IgD-negative memory B cell (primary cell): ENCODE measurements around the gene ZNRF3. TPM values are rescaled to one million over a fixed set of nuclear protein-coding genes. Genes with fewer than 3 reads are reported as not detected.

Experiments used
- H3K27ac Mint-ChIP-seq, 3 donors: one replicate each; pipeline ENCODE4 v1.8.0; 2020 to 2022; ENCODE audit warnings: mild to moderate bottlenecking in 3 of 3, mixed read lengths in 3 of 3, moderate library complexity in 1 of 3
- H3K27me3 Mint-ChIP-seq: one replicate; pipeline ENCODE4 v1.8.0; 2021; ENCODE audit warnings: mixed read lengths
- H3K36me3 Mint-ChIP-seq: one replicate; pipeline ENCODE4 v1.8.0; 2020; ENCODE audit warnings: mild to moderate bottlenecking, mixed read lengths
- H3K4me1 Mint-ChIP-seq, 3 donors: one replicate each; pipeline ENCODE4 v1.8.0; 2020 to 2022; ENCODE audit warnings: mixed read lengths in 3 of 3, mild to moderate bottlenecking in 1 of 3
- H3K4me3 Mint-ChIP-seq, 4 donors: one replicate each; pipeline ENCODE4 v1.8.0; 2020 to 2022; ENCODE audit warnings: mild to moderate bottlenecking in 4 of 4, mixed read lengths in 4 of 4, moderate library complexity in 3 of 4
- H3K9me3 Mint-ChIP-seq, 3 donors: one replicate each; pipeline ENCODE4 v1.8.0; 2020 to 2021; ENCODE audit warnings: mixed read lengths in 3 of 3, mild to moderate bottlenecking in 1 of 3
- polyA plus RNA-seq: library from polyadenylated mRNA; unstranded; fragments of 300-500 nt; fragmentation: Illumina TruSeq; gene quantifications from one replicate; pipeline ENCODE4 v1.2.3, GENCODE V29; 2021

ZNRF3 gene
- polyA plus RNA-seq, 1 donor from 2014 or later = 0.16 TPM

DNA sequence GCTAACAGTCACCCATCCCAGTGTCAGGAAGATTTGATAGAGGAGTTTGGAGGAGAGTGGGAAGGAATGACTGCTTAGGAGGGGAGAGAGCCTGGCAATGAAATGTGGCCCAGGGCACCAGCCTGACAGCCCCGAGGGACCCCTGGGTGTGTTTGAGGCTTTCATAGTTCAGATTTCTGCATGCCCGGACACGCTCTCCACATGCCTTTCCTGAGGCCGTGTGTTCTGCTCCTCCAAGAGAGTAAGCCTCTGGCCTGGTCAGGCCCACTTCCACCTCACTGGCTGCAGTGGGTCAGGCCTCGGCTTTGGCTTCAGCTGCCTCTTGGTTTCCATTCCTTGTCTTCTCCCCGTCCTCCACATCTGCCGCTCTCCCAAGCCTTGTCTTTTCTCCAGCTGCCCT is 99.8 kb downstream of the ZNRF3 start:
- Mint-ChIP-seq H3K9me3 (peaks cover 0 to 4% (median 0%) of the 10 kb centered on the region in 3 donors), H3K36me3 (no peaks in the 10 kb centered on the region), H3K4me1 (no peaks in the 10 kb centered on the region), H3K27me3 (peaks cover 8% of the 10 kb centered on the region), H3K27ac (no peak overlapping the region), H3K4me3 (no peak overlapping the region)

DNA sequence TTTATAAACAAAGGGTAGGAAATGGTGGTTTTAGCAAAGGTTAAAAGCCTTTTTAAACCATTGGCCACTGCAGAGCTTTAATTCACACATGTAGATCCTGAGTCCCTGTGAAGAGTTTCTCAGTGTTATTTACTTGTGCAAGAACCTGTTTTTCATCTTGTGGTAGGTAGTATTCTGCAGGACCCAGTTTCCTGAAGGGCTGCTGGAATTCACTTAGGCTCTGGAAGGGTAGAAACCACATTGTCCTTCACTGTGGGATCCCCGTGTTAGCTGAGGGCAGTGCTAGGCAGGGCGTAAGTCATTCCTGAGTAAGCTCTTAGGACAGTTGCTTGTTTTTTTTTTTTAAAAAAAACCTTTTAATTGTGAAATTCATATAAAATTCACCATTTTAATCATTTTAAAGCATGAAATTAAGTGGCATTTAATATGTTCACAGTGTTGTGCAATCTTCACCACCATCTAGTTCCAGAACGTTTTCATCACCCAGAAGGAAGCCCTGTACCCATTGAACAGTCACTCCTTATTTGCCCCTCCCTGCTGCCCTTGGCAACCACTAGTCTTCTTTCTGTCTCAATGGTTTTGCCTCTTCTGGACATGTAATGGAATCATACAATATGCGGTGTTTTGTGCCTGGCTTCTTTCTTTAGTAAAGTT is 100.5 kb downstream of the ZNRF3 start:
- Mint-ChIP-seq H3K4me3 (no peak overlapping the region), H3K9me3 (peaks cover 0 to 4% (median 0%) of the 10 kb centered on the region in 3 donors), H3K27ac (no peak overlapping the region), H3K4me1 (no peaks in the 10 kb centered on the region), H3K27me3 (peaks cover 8% of the 10 kb centered on the region), H3K36me3 (no peaks in the 10 kb centered on the region)

DNA sequence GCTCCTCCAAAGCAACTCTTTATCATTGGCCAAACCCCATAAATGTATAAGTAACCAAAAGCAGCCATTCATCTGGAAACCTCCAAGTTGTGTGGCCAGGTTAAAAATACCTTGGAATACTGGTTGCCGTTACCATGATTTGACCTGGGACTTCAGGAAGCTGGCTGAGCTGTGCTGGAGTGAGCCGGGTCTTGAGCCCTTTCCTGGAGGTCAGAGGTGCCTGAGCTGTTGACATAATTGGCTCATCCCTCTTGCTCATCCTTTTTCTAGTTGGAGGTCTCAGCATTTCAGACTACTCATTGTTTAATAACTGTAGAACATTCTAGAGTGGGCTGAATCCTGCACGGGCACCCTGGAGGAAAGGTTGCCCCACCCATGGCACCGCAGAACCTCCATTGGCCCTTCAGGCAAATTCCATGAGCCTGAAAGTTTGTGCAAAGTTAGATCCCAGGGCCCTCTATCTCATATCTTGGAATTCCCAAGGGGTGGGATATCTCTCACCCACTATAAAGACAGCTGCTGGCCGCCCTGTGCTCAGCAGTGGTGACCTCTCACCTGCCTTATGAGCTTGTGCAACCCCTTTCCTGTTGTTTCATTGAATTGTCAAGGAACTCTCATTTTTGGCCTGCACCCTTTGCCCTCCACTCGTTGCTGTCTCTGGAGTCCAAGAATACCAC is 101.2 kb downstream of the ZNRF3 start:
- no peaks in the 10 kb centered on the region for H3K36me3 Mint-ChIP-seq
- no peaks in the 10 kb centered on the region for H3K4me1 Mint-ChIP-seq
- peaks cover 0 to 4% (median 0%) of the 10 kb centered on the region in 3 donors for H3K9me3 Mint-ChIP-seq
- H3K27me3 Mint-ChIP-seq = peaks cover 8% of the 10 kb centered on the region
- no peak overlapping the region for H3K4me3 Mint-ChIP-seq
- no peak overlapping the region for H3K27ac Mint-ChIP-seq

DNA sequence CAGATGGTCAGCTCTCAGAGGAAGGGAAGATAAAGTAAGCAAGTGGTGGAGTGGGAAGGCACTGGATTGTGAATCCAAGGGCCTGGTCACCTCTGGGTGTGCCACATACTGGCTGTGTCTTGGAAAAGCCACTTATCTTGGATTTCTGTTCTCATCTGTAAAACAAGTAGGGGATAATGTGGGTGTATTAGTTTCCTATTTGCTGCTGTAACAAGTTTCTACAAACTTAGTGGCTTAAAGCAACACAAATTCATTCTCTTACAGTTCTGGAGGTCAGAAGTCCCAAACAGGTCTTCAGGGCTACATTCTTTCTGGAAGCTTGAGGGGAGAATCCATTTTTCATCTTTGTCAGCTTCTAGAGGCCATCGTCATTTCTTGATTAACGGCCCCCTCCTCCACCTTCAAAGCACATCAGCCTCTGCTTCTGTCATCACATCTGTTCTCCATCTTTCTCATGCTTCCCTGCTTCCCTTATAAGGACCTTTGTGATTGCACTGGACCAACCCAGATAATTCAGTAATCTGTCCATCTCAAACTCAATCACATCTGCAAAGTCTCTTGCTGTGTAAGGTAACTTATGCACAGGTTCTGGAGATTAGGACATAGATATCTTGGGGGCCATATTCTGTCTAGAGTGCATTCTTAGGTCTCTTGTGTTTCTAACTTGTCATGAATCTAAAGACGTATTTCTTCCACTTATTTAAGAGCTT is 102.4 kb downstream of the ZNRF3 start:
- H3K36me3 Mint-ChIP-seq = no peaks in the 10 kb centered on the region
- H3K4me1 Mint-ChIP-seq = no peaks in the 10 kb centered on the region
- no peak overlapping the region for H3K27ac Mint-ChIP-seq
- H3K27me3 Mint-ChIP-seq = peaks cover 4% of the 10 kb centered on the region
- no peak overlapping the region for H3K4me3 Mint-ChIP-seq
- peaks cover 0 to 4% (median 0%) of the 10 kb centered on the region in 3 donors for H3K9me3 Mint-ChIP-seq

DNA sequence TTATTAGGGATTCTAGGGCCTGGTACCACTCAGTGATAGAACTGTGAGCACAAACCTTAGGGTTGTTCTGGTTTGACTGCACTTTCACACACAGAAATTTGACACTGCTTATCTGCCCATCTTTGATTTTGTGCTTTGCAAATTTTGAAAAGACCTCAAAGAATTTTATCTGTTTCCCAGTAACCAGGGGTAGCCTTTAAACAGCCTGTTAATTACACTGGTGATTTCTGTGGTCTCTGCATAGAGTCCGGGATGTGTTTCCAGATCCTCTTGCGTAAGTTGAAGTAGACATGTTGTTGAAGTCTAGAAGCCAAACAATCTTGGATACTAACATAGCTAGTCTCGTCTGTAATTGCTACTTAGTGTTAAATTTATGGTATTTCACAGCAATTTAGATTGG is 103.0 kb downstream of the ZNRF3 start:
- H3K27ac Mint-ChIP-seq = no peak overlapping the region
- H3K4me3 Mint-ChIP-seq = no peak overlapping the region
- peaks cover 0 to 4% (median 0%) of the 10 kb centered on the region in 3 donors for H3K9me3 Mint-ChIP-seq
- no peaks in the 10 kb centered on the region for H3K4me1 Mint-ChIP-seq
- H3K36me3 Mint-ChIP-seq = peaks cover under 1% of the 10 kb centered on the region
- peaks cover 4% of the 10 kb centered on the region for H3K27me3 Mint-ChIP-seq

DNA sequence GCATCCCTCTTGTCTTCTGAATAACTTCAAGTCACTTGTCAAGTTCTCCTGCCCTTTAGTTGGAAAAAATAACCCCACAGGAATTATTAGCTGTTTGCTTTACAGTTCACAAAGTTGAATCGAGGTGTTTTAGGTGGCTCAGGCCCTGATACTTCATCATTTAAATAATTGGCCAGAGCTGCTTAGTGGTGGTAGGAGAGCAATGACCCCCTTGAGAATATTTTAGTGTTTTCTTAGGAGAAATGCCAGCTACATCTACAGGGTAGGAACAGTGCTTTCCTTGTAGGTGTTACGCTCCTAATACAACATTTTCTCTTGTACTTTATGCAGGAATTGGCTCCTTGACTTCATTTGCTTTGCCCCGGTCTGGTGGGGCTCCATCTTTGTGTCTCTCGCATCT is 105.1 kb downstream of the ZNRF3 start:
- H3K9me3 Mint-ChIP-seq = peaks cover 0 to 4% (median 0%) of the 10 kb centered on the region in 3 donors
- H3K4me3 Mint-ChIP-seq = no peak overlapping the region
- H3K4me1 Mint-ChIP-seq = no peaks in the 10 kb centered on the region
- H3K36me3 Mint-ChIP-seq = peaks cover 2% of the 10 kb centered on the region
- H3K27ac Mint-ChIP-seq = no peak overlapping the region
- peaks cover 4% of the 10 kb centered on the region for H3K27me3 Mint-ChIP-seq

DNA sequence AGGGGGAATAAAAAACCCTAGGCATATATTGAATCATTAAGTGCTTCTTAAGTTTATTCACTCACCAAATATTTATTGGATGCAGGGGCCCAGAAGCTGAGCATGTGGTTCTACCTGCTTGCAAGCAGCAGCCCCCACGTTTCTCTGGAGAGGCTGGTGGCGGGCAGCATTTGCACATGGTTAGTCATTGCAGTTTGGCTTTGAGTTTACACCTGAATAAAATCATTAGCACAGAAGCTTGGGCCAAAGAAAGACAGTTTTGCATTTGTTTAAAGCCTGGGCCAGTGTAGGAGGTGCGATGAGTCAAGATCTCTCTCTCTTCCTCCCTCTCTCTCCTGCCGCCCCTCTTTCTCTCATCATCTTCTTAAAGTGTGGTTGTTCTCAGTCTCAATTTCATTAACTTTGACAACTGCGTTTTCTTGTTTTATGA is 105.7 kb downstream of the ZNRF3 start:
- Mint-ChIP-seq H3K36me3 (peaks cover 2% of the 10 kb centered on the region), H3K9me3 (peaks cover 0 to 4% (median 0%) of the 10 kb centered on the region in 3 donors), H3K4me1 (no peaks in the 10 kb centered on the region), H3K4me3 (no peak overlapping the region), H3K27me3 (peaks cover 4% of the 10 kb centered on the region), H3K27ac (no peak overlapping the region)

DNA sequence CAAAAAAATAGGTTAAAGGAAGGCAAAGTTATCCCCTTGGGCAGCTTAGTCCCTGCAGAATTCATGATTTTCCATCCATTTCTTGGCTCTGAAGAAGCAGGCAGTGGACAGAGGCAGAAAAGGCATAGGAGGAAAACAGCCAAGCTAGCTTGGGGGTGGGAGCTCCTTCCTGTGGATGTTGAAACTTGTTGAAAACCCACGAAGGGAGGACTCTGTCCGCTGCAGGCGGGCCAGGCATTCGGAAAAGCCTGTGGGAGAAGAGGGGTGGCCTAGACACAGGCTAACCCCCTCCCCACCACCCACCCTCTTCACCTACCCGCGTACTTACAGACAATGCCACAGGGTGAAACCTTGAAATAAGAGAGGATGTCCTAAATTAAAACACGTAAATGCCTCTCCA is 106.1 kb downstream of the ZNRF3 start:
- Mint-ChIP-seq H3K9me3 (peaks cover 0 to 4% (median 0%) of the 10 kb centered on the region in 3 donors), H3K27ac (no peak overlapping the region), H3K4me3 (no peak overlapping the region), H3K4me1 (no peaks in the 10 kb centered on the region), H3K36me3 (peaks cover 2% of the 10 kb centered on the region), H3K27me3 (peaks cover 4% of the 10 kb centered on the region)

DNA sequence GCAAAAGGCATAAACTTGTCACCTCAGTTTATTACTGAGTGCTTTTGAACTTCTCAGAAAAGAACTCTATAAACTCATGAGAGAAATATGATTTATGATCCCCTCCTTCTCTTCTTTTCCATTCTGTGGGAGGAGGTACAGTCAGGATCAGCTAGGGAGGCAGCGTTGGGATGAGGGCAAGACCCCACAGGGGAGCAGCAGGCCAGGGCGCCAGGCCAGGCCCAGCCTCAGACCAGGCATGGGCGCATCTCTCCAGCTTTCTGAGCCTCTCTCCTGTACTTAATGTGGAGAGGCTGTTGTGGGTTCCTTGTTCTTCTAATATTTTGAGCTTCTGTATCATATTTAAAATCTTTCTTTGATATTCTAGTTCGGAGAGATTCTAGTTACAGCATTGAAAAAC is 106.5 kb downstream of the ZNRF3 start:
- H3K27ac Mint-ChIP-seq = no peak overlapping the region
- peaks cover 3% of the 10 kb centered on the region for H3K27me3 Mint-ChIP-seq
- no peak overlapping the region for H3K4me3 Mint-ChIP-seq
- H3K36me3 Mint-ChIP-seq = peaks cover 2% of the 10 kb centered on the region
- no peaks in the 10 kb centered on the region for H3K4me1 Mint-ChIP-seq
- peaks cover 0 to 4% (median 0%) of the 10 kb centered on the region in 3 donors for H3K9me3 Mint-ChIP-seq

DNA sequence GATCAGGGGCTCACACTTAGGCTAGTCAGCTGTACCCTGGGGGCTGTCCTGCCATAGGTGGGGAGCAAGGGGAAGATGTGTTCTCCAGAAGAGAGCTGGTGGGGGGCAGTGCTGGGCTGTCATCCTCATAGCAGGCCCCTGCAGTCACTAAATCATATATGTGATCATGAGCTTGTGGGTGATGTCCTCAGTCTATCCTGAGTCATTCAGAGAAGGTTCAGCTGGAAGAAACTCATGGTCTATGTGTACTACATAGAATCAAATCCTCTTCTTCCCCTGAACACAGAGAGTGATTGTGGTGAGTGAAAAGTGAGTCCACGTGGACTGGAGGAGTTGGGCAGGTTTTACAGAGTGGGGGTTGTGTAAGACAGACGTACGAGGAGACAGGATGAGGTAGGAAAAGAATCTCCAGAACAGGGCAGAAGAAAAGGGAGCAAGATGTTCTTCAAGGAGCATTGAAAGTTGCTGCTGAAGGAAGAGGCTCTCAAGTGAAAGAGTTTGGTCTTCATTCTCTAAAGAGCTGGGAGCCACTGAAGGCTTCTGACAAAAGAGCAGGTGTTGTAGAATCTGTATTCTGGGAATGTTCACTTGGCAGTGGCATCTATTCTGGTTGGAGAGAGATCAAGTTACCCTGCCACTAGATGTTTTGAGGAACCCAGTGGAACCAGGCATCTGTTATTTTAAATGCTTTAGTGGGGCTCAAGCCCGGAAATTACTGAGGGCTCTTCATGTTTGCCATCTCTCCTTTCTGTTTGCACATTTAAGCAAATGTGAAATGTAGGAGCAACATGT is 109.4 kb downstream of the ZNRF3 start:
- Mint-ChIP-seq H3K36me3 (peaks cover 2% of the 10 kb centered on the region), H3K27me3 (no peaks in the 10 kb centered on the region), H3K27ac (no peak overlapping the region), H3K9me3 (no peaks in the 10 kb centered on the region), H3K4me3 (no peak overlapping the region), H3K4me1 (no peaks in the 10 kb centered on the region)

DNA sequence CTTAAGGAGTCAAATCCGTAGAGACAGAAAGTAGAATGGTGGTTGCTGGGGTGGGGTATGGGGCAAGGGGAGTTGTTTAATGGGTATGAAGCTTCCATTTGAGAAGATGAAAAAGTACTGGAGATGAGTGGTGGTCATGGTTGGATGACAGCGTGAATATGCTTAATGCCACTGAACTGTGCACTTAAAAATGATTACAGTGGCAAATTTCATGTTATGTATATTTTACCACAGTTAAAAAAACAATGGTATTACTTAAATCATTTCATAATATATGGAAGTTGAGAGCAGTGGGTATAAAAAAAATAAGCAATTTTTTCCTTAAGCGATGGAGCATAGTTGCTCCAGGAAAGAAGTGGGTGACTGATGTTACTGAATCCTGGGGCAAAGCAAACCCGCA is 111.2 kb downstream of the ZNRF3 start:
- H3K36me3 Mint-ChIP-seq = peaks cover 2% of the 10 kb centered on the region
- no peak overlapping the region for H3K4me3 Mint-ChIP-seq
- no peaks in the 10 kb centered on the region for H3K27me3 Mint-ChIP-seq
- no peaks in the 10 kb centered on the region for H3K9me3 Mint-ChIP-seq
- H3K4me1 Mint-ChIP-seq = no peaks in the 10 kb centered on the region
- no peak overlapping the region for H3K27ac Mint-ChIP-seq

DNA sequence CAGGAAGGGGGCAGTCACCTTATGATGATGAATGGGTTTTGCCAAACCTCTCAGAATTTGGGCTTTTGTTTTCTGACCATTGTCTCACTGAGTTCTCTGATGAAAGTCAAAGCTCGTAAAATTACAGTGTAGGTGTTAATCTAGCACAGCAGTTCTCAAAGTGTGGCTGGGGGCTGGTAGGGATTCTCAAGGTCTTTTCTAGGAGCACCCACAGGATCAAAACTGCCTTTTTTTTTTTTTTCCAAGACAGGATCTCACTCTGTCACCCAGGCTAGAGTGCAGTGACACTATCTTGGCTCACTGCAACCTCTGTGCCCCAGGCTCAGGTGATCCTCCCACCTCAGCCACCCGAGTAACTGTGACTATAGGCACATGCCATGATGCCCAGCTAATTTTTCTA is 112.2 kb downstream of the ZNRF3 start:
- no peaks in the 10 kb centered on the region for H3K27me3 Mint-ChIP-seq
- peaks cover 2% of the 10 kb centered on the region for H3K36me3 Mint-ChIP-seq
- H3K4me1 Mint-ChIP-seq = no peaks in the 10 kb centered on the region
- peaks cover 0 to 2% (median 0%) of the 10 kb centered on the region in 3 donors for H3K9me3 Mint-ChIP-seq
- no peak overlapping the region for H3K27ac Mint-ChIP-seq
- no peak overlapping the region for H3K4me3 Mint-ChIP-seq

DNA sequence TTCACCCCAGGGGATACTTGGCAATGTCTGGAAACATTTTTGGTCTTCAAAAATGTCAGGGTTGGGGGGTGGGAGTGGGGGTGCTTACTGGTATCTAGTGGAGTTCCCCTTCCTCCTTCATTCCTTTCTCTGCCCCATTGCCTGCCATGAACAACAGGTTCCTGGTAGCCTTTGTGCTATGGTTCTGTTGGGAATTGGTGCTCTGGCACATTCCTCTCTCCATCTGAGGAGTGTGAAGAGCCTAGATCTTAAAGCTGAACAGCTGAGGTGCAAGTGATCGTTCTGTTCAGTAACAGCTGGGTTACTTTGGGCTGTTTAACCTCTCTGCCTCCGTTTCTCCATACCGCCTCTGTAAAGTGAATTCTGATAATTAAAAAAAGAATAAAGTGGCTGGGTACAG is 114.0 kb downstream of the ZNRF3 start:
- no peak overlapping the region for H3K27ac Mint-ChIP-seq
- no peaks in the 10 kb centered on the region for H3K36me3 Mint-ChIP-seq
- H3K27me3 Mint-ChIP-seq = no peaks in the 10 kb centered on the region
- H3K4me3 Mint-ChIP-seq = no peak overlapping the region
- peaks cover 0 to 2% (median 0%) of the 10 kb centered on the region in 3 donors for H3K9me3 Mint-ChIP-seq
- H3K4me1 Mint-ChIP-seq = no peaks in the 10 kb centered on the region

DNA sequence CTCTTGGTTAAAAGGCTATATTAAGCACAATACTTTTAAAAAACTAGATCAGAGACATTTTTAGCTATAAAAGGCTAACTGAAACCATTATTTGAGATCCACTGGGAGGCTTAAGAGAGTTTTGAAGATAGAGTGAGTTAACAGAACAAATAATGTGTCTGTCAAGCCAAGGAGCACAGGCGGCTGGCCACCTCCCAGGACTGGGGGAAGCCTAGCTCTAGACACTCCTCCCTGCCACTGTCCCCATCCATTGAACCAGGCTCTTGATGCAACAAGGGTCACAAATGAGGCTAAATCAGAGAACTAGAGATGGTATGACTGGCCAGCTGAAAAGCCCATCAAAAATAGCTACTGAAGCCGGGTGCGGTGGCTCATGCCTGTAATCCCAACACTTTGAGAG is 115.3 kb downstream of the ZNRF3 start:
- Mint-ChIP-seq H3K27me3 (no peaks in the 10 kb centered on the region), H3K27ac (no peak overlapping the region), H3K36me3 (no peaks in the 10 kb centered on the region), H3K9me3 (peaks cover 0 to 2% (median 0%) of the 10 kb centered on the region in 3 donors), H3K4me1 (no peaks in the 10 kb centered on the region), H3K4me3 (no peak overlapping the region)

DNA sequence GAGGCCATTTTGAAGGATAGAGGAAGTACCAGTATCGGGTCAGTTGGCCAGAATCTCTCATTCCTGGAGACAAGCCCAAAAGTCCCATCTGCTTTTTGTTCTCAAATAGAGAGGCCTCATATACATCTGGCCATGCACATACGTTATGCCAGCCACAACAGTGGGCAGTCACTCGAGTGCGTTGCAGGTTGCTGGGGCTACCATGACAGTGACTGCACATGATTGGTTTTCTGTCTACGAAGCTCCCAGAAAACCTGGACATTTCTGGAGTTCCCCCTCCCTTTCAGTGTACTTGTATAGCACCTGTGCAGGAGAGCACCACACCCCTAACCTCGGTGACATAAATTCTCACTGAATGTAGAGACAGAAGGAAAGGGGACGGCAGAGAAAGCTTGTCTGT is 116.1 kb downstream of the ZNRF3 start:
- no peaks in the 10 kb centered on the region for H3K36me3 Mint-ChIP-seq
- H3K27me3 Mint-ChIP-seq = no peaks in the 10 kb centered on the region
- peaks cover 0 to 2% (median 0%) of the 10 kb centered on the region in 3 donors for H3K9me3 Mint-ChIP-seq
- no peak overlapping the region for H3K4me3 Mint-ChIP-seq
- H3K4me1 Mint-ChIP-seq = no peaks in the 10 kb centered on the region
- H3K27ac Mint-ChIP-seq = no peak overlapping the region
